Stimulated activated CD8-positive, alpha-beta memory T cell treated with anti-CD3 and anti-CD28 coated beads, Interleukin-7, amount 100 ng/mL, for 48 hours (primary cell): ENCODE results near the gene RTRAF.

Experiments used
- DNase-seq, 2 donors: peaks; one replicate each; pipeline ENCODE4 v3.0.0-alpha.2; 2020; ENCODE audit warnings: low read depth in 1 of 2; ENCODE audit errors: extremely low read depth in 1 of 2

The RTRAF gene

GRCh38 chr14:52020161-52020714, 30.9 kb downstream of the RTRAF start:
- no peak for DNase-seq

GRCh38 chr14:52020866-52021717, 31.7 kb downstream of the RTRAF start:
- DNase-seq = no peak

- no peak for DNase-seq
Measured at GRCh38 chr14:52021957-52022600, 32.7 kb downstream of the RTRAF start.

GRCh38 chr14:52023518-52023917, 34.2 kb downstream of the RTRAF start:
- DNase-seq = no peak

- DNase-seq = no peak
Measured at GRCh38 chr14:52025310-52025709, 36.0 kb downstream of the RTRAF start.

GRCh38 chr14:52026017-52026660, 36.8 kb downstream of the RTRAF start:
- no peak for DNase-seq

GRCh38 chr14:52026901-52027300, 37.6 kb downstream of the RTRAF start:
- DNase-seq = no peak

- no peak for DNase-seq
Measured at GRCh38 chr14:52029881-52030280, 40.5 kb downstream of the RTRAF start.

- DNase-seq = no peak
Measured at GRCh38 chr14:52031781-52032180, 42.4 kb downstream of the RTRAF start.

- no peak for DNase-seq
Measured at GRCh38 chr14:52032204-52032801, 43.0 kb downstream of the RTRAF start.

GRCh38 chr14:52033101-52033642, 43.8 kb downstream of the RTRAF start:
- DNase-seq = no peak

GRCh38 chr14:52039124-52039815, 49.9 kb downstream of the RTRAF start:
- DNase-seq = no peak

GRCh38 chr14:52040598-52040997, 51.3 kb downstream of the RTRAF start:
- DNase-seq = no peak

- DNase-seq = no peak
Measured at GRCh38 chr14:52042371-52043289, 53.3 kb downstream of the RTRAF start.

GRCh38 chr14:52043690-52044089, 54.3 kb downstream of the RTRAF start:
- no peak for DNase-seq

GRCh38 chr14:52044791-52045522, 55.6 kb downstream of the RTRAF start:
- DNase-seq = no peak

GRCh38 chr14:52046376-52046917, 57.1 kb downstream of the RTRAF start:
- no peak for DNase-seq

GRCh38 chr14:52048116-52048515, 58.8 kb downstream of the RTRAF start:
- no peak for DNase-seq
